ENCODE results near the gene ATOH8. TPM values are rescaled to one million over a fixed set of nuclear protein-coding genes. Genes with fewer than 3 reads are reported as not detected.
A peak's percentile ranks its signal among the peaks of the same experiment; 100 is the strongest.

The ATOH8 gene
- total RNA-seq, 1 donor from 2014 or later = 1.9 TPM

DNA sequence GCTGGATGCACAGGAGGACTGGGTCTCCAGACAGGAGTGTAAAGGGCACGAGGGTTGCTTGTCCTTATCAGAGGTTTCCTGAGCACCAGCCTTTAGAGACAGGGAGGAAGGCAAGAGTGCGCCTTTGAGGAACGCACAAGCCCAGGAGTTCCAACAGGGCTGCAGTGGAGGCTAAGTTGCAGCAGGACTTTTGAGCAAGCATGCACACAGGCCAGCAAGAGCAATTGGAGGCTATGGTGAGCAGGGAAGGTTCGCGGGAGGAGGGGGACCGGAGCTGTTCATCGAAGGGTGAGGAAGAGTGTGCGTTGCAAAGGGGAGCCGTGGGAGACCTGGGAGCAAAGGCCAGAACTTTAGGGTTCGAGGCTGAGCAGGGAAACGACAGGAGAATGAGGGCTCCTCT, 2.2 kb upstream of the ATOH8 start:
- no peak for DNase-seq (ENCODE audit: low read depth)
- Mint-ChIP-seq H3K27ac (ENCODE audit: unreplicated experiment) (no peak overlapping the region), H3K4me1 (ENCODE audit: low read depth, unreplicated experiment) (peaks cover 6% of the 10 kb centered on the region), H3K36me3 (ENCODE audit: low read depth, unreplicated experiment) (no peaks in the 10 kb centered on the region), H3K4me3 (ENCODE audit: unreplicated experiment) (no peak overlapping the region), H3K27me3 (ENCODE audit: low read depth, unreplicated experiment) (peaks cover 79% of the 10 kb centered on the region), H3K9me3 (ENCODE audit: unreplicated experiment) (peaks cover 1% of the 10 kb centered on the region)
- peaks cover 17% of the 10 kb centered on the region for H3K4me1 ChIP-seq (ENCODE audit: insufficient read depth, low read length)
- H3K27me3 ChIP-seq (ENCODE audit: insufficient read depth, low read length) = peaks cover 17% of the 10 kb centered on the region
- no peak for TF ChIP-seq CTCF (IDR thresholded peaks at IDR 0.05; ENCODE audit: insufficient read depth, low read depth, low read length)
- TF ChIP-seq EZH2 (IDR thresholded peaks at IDR 0.05; ENCODE audit: insufficient read depth, low read length) = no peak
- H3K4me3 ChIP-seq (ENCODE audit: insufficient read depth, low read depth, low read length) = no peak overlapping the region
- no peaks in the 10 kb centered on the region for H3K36me3 ChIP-seq (ENCODE audit: insufficient read depth, low read length)
- peaks cover 16% of the 10 kb centered on the region for H3K79me2 ChIP-seq (ENCODE audit: insufficient read depth, low read length)
- H3K9me3 ChIP-seq (ENCODE audit: insufficient read depth, low read depth, low read length) = no peaks in the 10 kb centered on the region
- FAIRE-seq = no peak
- H4K20me1 ChIP-seq (ENCODE audit: insufficient read depth, low read length) = peaks cover 16% of the 10 kb centered on the region
- H3K27ac ChIP-seq (ENCODE audit: low read depth, low read length) = no peak overlapping the region
- H3K4me2 ChIP-seq (ENCODE audit: low read length) = no peak overlapping the region
- H3K9ac ChIP-seq (ENCODE audit: low read length) = no peak overlapping the region
- no peak overlapping the region for H2AFZ ChIP-seq (ENCODE audit: low read depth, low read length)

- TF ChIP-seq CTCF (IDR thresholded peaks at IDR 0.05; ENCODE audit: insufficient read depth, low read depth, low read length) = no peak
- TF ChIP-seq EZH2 (IDR thresholded peaks at IDR 0.05; ENCODE audit: insufficient read depth, low read length) = peak; percentile 39
- Histone ChIP-seq H3K79me2 (ENCODE audit: insufficient read depth, low read length) (peaks cover 29% of the 10 kb centered on the region), H3K4me2 (ENCODE audit: low read length) (peak overlapping the region; percentile 98), H3K27me3 (ENCODE audit: insufficient read depth, low read length) (peaks cover 17% of the 10 kb centered on the region), H4K20me1 (ENCODE audit: insufficient read depth, low read length) (peaks cover 30% of the 10 kb centered on the region), H3K9ac (ENCODE audit: low read length) (peak overlapping the region; percentile 55), H3K9me3 (ENCODE audit: insufficient read depth, low read depth, low read length) (no peaks in the 10 kb centered on the region), H3K27ac (ENCODE audit: low read depth, low read length) (no peak overlapping the region), H3K36me3 (ENCODE audit: insufficient read depth, low read length) (no peaks in the 10 kb centered on the region), H2AFZ (ENCODE audit: low read depth, low read length) (peak overlapping the region; percentile 58), H3K4me3 (ENCODE audit: insufficient read depth, low read depth, low read length) (peak overlapping the region; percentile 69), H3K4me1 (ENCODE audit: insufficient read depth, low read length) (peaks cover 17% of the 10 kb centered on the region)
- DNase-seq (ENCODE audit: low read depth) (no peak), FAIRE-seq (no peak)
- Mint-ChIP-seq H3K27ac (ENCODE audit: unreplicated experiment) (no peak overlapping the region), H3K27me3 (ENCODE audit: low read depth, unreplicated experiment) (peaks cover 78% of the 10 kb centered on the region), H3K4me3 (ENCODE audit: unreplicated experiment) (peak overlapping the region; percentile 14), H3K9me3 (ENCODE audit: unreplicated experiment) (peaks cover 1% of the 10 kb centered on the region), H3K36me3 (ENCODE audit: low read depth, unreplicated experiment) (no peaks in the 10 kb centered on the region), H3K4me1 (ENCODE audit: low read depth, unreplicated experiment) (peaks cover 6% of the 10 kb centered on the region)
These were observed 711 bp upstream of the ATOH8 start for GRCh38 chr2:85753035-85753524.

DNA sequence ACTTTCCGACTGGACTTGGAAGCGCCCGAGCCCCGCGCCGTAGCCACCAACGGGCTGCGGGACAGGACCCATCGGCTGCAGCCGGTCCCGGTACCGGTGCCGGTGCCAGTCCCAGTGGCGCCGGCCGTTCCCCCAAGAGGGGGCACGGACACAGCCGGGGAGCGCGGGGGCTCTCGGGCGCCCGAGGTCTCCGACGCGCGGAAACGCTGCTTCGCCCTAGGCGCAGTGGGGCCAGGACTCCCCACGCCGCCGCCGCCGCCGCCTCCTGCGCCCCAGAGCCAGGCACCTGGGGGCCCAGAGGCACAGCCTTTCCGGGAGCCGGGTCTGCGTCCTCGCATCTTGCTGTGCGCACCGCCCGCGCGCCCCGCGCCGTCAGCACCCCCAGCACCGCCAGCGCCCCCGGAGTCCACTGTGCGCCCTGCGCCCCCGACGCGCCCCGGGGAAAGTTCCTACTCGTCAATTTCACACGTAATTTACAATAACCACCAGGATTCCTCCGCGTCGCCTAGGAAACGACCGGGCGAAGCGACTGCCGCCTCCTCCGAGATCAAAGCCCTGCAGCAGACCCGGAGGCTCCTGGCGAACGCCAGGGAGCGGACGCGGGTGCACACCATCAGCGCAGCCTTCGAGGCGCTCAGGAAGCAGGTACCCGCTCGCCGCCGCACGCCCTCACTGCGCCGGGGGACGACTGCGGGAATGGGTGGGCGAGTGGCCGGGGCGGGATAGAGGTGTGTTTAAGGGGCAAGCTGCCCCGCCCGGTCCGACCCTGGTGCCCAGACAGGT, 713 bp downstream of the ATOH8 start:
- peaks cover 17% of the 10 kb centered on the region for H3K4me1 ChIP-seq (ENCODE audit: insufficient read depth, low read length)
- no peaks in the 10 kb centered on the region for H3K36me3 ChIP-seq (ENCODE audit: insufficient read depth, low read length)
- peak overlapping the region; percentile 69 for H3K4me3 ChIP-seq (ENCODE audit: insufficient read depth, low read depth, low read length)
- TF ChIP-seq EZH2 (IDR thresholded peaks at IDR 0.05; ENCODE audit: insufficient read depth, low read length) = no peak
- no peak for TF ChIP-seq CTCF (IDR thresholded peaks at IDR 0.05; ENCODE audit: insufficient read depth, low read depth, low read length)
- no peaks in the 10 kb centered on the region for H3K36me3 Mint-ChIP-seq (ENCODE audit: low read depth, unreplicated experiment)
- no peaks in the 10 kb centered on the region for H3K9me3 ChIP-seq (ENCODE audit: insufficient read depth, low read depth, low read length)
- H3K9ac ChIP-seq (ENCODE audit: low read length) = peak overlapping the region; percentile 55
- peaks cover 45% of the 10 kb centered on the region for H4K20me1 ChIP-seq (ENCODE audit: insufficient read depth, low read length)
- H2AFZ ChIP-seq (ENCODE audit: low read depth, low read length) = peak overlapping the region; percentile 74
- DNase-seq (ENCODE audit: low read depth) = peak; percentile 42
- H3K27me3 ChIP-seq (ENCODE audit: insufficient read depth, low read length) = peaks cover 17% of the 10 kb centered on the region
- H3K4me2 ChIP-seq (ENCODE audit: low read length) = peak overlapping the region; percentile 98
- peaks cover 1% of the 10 kb centered on the region for H3K9me3 Mint-ChIP-seq (ENCODE audit: unreplicated experiment)
- peaks cover 71% of the 10 kb centered on the region for H3K27me3 Mint-ChIP-seq (ENCODE audit: low read depth, unreplicated experiment)
- H3K27ac ChIP-seq (ENCODE audit: low read depth, low read length) = no peak overlapping the region
- peak overlapping the region; percentile 82 for H3K4me3 Mint-ChIP-seq (ENCODE audit: unreplicated experiment)
- peaks cover 5% of the 10 kb centered on the region for H3K4me1 Mint-ChIP-seq (ENCODE audit: low read depth, unreplicated experiment)
- H3K79me2 ChIP-seq (ENCODE audit: insufficient read depth, low read length) = peaks cover 42% of the 10 kb centered on the region
- H3K27ac Mint-ChIP-seq (ENCODE audit: unreplicated experiment) = no peak overlapping the region
- no peak for FAIRE-seq
